Progenitor cell of endocrine pancreas (in vitro differentiated cells): ENCODE data around the gene IFNL3. TPM values are rescaled to one million over a fixed set of nuclear protein-coding genes. Genes with fewer than 3 reads are reported as not detected.
"Not testable (repeated sequence)": the region's sequence is repeated elsewhere in the genome, so short reads cannot be mapped to it uniquely, and the experiment has no call there.

Experiments
- DNase-seq: peaks from one replicate; pipeline ENCODE4 v3.0.0; 2021; ENCODE audit warnings: low spot score; ENCODE audit not compliant: unreplicated experiment
- H3K27ac Mint-ChIP-seq: 2 replicates; pipeline ENCODE4 v1.8.0; 2021; ENCODE audit warnings: mild to moderate bottlenecking, moderate library complexity, mixed read lengths
- H3K27me3 Mint-ChIP-seq: 2 replicates; pipeline ENCODE4 v1.8.0; 2021; ENCODE audit warnings: mixed read lengths
- H3K36me3 Mint-ChIP-seq: 2 replicates; pipeline ENCODE4 v1.8.0; 2022; ENCODE audit warnings: mixed read lengths; ENCODE audit not compliant: insufficient read depth
- H3K4me1 Mint-ChIP-seq: 2 replicates; pipeline ENCODE4 v1.8.0; 2021; ENCODE audit warnings: low read depth, mixed read lengths
- H3K4me3 Mint-ChIP-seq: 2 replicates; pipeline ENCODE4 v1.8.0; 2021; ENCODE audit warnings: low read depth, mild to moderate bottlenecking, moderate library complexity, mixed read lengths
- H3K9me3 Mint-ChIP-seq: 2 replicates; pipeline ENCODE4 v1.8.0; 2021; ENCODE audit warnings: low read depth, mixed read lengths
- long read RNA-seq: library from polyadenylated mRNA; unstranded; transcript quantifications from one replicate; pipeline ENCODE4 v2.0.0, GENCODE V29; 2020
- total RNA-seq: library from RNA; stranded (reverse); gene quantifications from 2 replicates; pipeline ENCODE4 v1.2.1, GENCODE V29; 2021
- TF ChIP-seq, protein P1 (sequence below): fragments of 200-600 bp; sonication (generic); IDR thresholded peaks from one replicate; pipeline ENCODE4 v1.5.0; 2021; ENCODE audit warnings: antibody characterized with exemption, mild to moderate bottlenecking; ENCODE audit not compliant: unreplicated experiment

IFNL3 gene
- total RNA-seq: not detected in 2 replicates
- long read RNA-seq: 0 reads

DNA sequence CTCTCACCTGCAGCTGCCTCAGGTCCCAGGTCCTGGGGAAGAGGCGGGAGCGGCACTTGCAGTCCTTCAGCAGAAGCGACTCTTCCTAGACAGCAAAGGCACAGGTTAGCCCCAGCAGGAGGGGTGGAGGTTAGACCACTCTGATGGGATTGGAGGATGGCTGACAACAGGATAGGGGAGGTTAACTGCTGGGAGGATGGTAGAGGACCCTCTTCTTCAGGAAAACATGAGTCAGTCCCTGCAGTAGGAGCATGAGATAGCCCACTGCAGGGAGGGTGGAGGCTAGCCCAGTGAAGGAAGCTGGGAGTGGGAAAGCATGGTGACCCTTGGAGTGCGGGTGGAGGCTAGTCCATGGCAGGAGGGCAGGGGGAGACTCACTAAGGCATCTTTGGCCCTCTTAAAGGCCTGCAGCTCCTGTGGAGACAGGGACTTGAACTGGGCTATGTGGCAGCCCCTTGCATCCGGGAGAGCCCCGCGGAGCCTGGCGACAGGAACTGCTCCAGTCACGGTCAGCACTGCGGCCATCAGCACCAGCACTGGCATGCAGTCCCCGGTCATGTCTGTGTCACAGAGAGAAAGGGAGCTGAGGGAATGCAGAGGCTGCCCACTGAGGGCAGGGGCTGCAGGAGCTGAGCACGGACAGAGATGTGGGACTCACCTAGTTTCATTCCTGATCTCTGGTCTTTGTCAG lies at the start of gene IFNL3:
TSS of gene IFNL3 (minus strand) at position 597 of the 691 bp plus-strand sequence. CDS start at position 558, 39 bp downstream.
- H3K27ac Mint-ChIP-seq, H3K4me3 Mint-ChIP-seq, H3K9me3 Mint-ChIP-seq, DNase-seq, H3K4me1 Mint-ChIP-seq, H3K36me3 Mint-ChIP-seq: not testable (repeated sequence)
- peaks cover 55% of the 10 kb centered on the region for H3K27me3 Mint-ChIP-seq

DNA sequence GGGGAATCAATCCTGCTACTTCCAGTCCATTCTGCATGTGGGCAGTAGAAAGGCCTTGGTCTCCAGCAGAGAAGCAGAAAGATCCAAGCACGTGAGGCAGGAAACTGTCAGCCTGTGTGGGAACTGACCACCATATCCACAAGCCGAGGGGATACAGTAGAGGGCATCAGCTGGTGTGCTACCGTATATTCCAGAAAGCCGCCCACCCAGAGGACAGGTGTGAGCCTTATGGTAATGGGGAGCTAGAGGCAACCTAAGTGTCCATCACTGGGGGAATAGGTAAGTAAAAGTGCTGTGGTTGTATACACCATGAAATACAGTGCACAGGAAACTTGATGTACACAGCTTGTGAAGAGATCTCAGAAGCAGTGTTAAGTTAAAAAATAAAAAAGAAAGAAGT lies 48.6 kb upstream of the IFNL3 start:
- TF ChIP-seq, protein P1, sequence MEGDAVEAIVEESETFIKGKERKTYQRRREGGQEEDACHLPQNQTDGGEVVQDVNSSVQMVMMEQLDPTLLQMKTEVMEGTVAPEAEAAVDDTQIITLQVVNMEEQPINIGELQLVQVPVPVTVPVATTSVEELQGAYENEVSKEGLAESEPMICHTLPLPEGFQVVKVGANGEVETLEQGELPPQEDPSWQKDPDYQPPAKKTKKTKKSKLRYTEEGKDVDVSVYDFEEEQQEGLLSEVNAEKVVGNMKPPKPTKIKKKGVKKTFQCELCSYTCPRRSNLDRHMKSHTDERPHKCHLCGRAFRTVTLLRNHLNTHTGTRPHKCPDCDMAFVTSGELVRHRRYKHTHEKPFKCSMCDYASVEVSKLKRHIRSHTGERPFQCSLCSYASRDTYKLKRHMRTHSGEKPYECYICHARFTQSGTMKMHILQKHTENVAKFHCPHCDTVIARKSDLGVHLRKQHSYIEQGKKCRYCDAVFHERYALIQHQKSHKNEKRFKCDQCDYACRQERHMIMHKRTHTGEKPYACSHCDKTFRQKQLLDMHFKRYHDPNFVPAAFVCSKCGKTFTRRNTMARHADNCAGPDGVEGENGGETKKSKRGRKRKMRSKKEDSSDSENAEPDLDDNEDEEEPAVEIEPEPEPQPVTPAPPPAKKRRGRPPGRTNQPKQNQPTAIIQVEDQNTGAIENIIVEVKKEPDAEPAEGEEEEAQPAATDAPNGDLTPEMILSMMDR: no peak
- H3K4me3 Mint-ChIP-seq: no peak overlapping the region
- DNase-seq: no peak
- no peaks in the 10 kb centered on the region for H3K36me3 Mint-ChIP-seq
- no peaks in the 10 kb centered on the region for H3K9me3 Mint-ChIP-seq
- peaks cover 52% of the 10 kb centered on the region for H3K27me3 Mint-ChIP-seq
- peaks cover 2% of the 10 kb centered on the region for H3K4me1 Mint-ChIP-seq
- no peak overlapping the region for H3K27ac Mint-ChIP-seq

DNA sequence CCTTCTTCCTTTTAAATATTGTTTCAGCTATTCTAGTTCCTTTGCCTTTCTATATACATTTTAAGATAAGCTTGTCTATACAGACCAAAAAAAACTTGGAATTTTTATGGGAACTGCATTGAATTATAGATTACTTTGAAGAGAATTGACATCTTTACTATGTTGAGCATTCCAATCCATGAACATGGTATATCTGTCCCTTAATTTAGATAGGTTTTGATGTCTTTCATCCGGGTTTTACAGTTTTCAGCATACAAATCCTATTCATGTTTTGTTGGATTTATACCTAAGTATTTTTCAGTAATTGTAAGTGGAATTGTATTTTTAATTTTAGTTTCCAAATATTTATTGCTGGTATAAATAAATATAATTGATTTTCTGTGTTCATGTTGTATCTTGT lies 39.2 kb upstream of the IFNL3 start:
- peaks cover 47% of the 10 kb centered on the region for H3K27me3 Mint-ChIP-seq
- no peaks in the 10 kb centered on the region for H3K4me1 Mint-ChIP-seq
- no peak for DNase-seq
- no peak overlapping the region for H3K27ac Mint-ChIP-seq
- H3K36me3 Mint-ChIP-seq: no peaks in the 10 kb centered on the region
- TF ChIP-seq, protein P1: no peak
- H3K4me3 Mint-ChIP-seq: no peak overlapping the region
- peaks cover 15% of the 10 kb centered on the region for H3K9me3 Mint-ChIP-seq

DNA sequence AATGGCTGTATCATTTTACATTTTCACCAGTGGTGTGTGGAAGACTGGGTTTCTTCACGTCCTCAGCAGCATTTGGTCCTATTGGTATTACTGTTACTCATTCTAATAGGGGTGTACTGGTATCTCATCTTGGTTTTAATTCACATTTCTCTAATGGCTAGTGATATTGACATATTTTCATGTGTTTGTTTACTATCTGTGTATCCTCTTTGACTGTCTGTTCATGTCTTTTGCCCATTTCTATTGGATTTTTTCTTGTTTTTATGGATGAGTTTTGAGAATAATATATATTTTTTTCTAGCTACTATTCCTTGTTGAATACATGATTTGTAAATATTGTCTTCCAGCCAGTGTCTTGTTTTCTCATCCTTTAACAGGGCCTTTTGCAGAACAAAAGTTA lies 37.2 kb upstream of the IFNL3 start:
- TF ChIP-seq, protein P1: no peak
- Mint-ChIP-seq H3K4me3 (no peak overlapping the region), H3K27ac (no peak overlapping the region), H3K36me3 (no peaks in the 10 kb centered on the region), H3K9me3 (peaks cover 15% of the 10 kb centered on the region), H3K27me3 (peaks cover 42% of the 10 kb centered on the region), H3K4me1 (no peaks in the 10 kb centered on the region)
- no peak for DNase-seq

DNA sequence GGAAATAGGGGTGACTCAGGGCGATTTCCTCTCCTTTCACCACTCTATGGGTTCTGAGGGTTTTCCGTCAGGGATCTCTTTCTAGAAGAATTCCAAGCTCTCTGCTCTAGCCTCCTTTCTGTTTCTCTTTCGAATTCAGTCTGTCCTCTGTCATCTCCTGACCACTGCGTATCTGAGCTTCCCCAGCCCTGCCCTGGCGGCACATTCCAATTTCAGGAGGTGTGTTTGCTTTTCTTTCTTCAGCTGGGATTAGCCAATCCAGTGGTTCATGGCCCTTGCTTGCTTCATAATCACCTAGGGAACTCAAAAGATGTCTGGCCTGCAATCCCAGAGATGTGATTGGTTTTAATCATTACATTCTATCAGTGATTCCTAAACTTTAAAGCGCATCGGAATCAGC lies 32.8 kb upstream of the IFNL3 start:
- H3K27me3 Mint-ChIP-seq: peaks cover 48% of the 10 kb centered on the region
- no peaks in the 10 kb centered on the region for H3K36me3 Mint-ChIP-seq
- H3K27ac Mint-ChIP-seq: no peak overlapping the region
- H3K9me3 Mint-ChIP-seq: peaks cover 5% of the 10 kb centered on the region
- no peaks in the 10 kb centered on the region for H3K4me1 Mint-ChIP-seq
- H3K4me3 Mint-ChIP-seq: no peak overlapping the region
- TF ChIP-seq, protein P1: no peak
- no peak for DNase-seq

DNA sequence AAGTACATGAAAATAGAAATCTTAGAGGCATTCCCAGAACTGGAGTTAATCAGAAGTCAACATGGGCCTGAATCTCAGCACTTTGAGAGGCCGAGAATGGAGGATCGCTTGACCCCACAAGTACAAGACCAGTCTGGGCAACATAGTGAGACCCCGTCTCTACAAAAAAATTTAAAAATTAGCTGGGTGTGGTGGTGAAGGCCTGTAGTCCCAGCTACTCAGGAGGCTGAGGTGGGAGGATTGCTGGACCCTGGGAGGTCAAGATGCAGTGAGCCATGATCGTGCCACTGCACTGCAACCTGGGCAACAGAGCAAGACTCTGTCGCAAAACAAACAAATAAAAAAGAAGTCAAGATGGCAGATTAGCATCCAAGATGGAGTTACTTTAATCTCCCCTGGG lies 31.9 kb upstream of the IFNL3 start:
- no peak for DNase-seq
- Mint-ChIP-seq H3K27me3 (peaks cover 47% of the 10 kb centered on the region), H3K9me3 (peaks cover under 1% of the 10 kb centered on the region), H3K36me3 (no peaks in the 10 kb centered on the region), H3K4me3 (no peak overlapping the region), H3K27ac (no peak overlapping the region), H3K4me1 (no peaks in the 10 kb centered on the region)
- TF ChIP-seq, protein P1: no peak
